Caco-2 (cell line): ENCODE results near the gene GPT2. TPM values are rescaled to one million over a fixed set of nuclear protein-coding genes. Genes with fewer than 3 reads are reported as not detected.

Experiments used
- BruUV-seq: library from RNA; stranded (reverse); fragments of 400-500 nt; replicated peaks from 2 replicates; lab custom pipeline; 2021; lab: Mats Ljungman, UMichigan
- CTCF ChIA-PET: fragments of 300-600 bp; sonication (Branson Sonifier 250); formaldehyde crosslinking; loops from one replicate; lab custom pipeline; 2022; ENCODE audit warnings: antibody characterized with exemption; lab: Charles Lee
- POLR2A ChIA-PET: fragments of 300-600 bp; sonication (Branson Sonifier 250); formaldehyde crosslinking; loops from one replicate; lab custom pipeline; 2022; ENCODE audit warnings: antibody characterized with exemption; lab: Charles Lee
- DNase-seq, 2 experiments: peaks; one replicate each; pipeline versions ENCODE4 v3.0.0 to v3.0.0-alpha.2; 2020 to 2022
- H3K27me3 ChIP-seq: replicated peaks from 2 replicates; pipeline ENCODE4 v1.6.0; 2011; ENCODE audit warnings: low read length; ENCODE audit not compliant: control insufficient read depth, insufficient read depth
- H3K36me3 ChIP-seq: 2 replicates; pipeline ENCODE4 v1.5.1; 2011; ENCODE audit warnings: low read length; ENCODE audit not compliant: control insufficient read depth, insufficient read depth
- H3K4me1 ChIP-seq: fragments of 250-450 bp; sonication (Bioruptor Pico); 2 replicates; pipeline ENCODE4 v1.5.1; 2020; ENCODE audit warnings: mild to moderate bottlenecking
- H3K4me3 ChIP-seq: 2 replicates; pipeline ENCODE4 v1.5.1; 2011; ENCODE audit warnings: low read depth, mild to moderate bottlenecking, control low read depth, low read length
- H3K9me3 ChIP-seq: fragments of 250-450 bp; sonication (Bioruptor Pico); 2 replicates; pipeline ENCODE4 v1.5.1; 2020; ENCODE audit warnings: mild to moderate bottlenecking, moderate library complexity
- H3K27ac Mint-ChIP-seq: one replicate; pipeline ENCODE4 v1.8.0; 2022; ENCODE audit warnings: mixed read lengths; ENCODE audit not compliant: unreplicated experiment
- H3K27me3 Mint-ChIP-seq: one replicate; pipeline ENCODE4 v1.8.0; 2022; ENCODE audit warnings: mixed read lengths; ENCODE audit not compliant: insufficient read depth, unreplicated experiment
- H3K36me3 Mint-ChIP-seq: one replicate; pipeline ENCODE4 v1.8.0; 2022; ENCODE audit warnings: mild to moderate bottlenecking, mixed read lengths; ENCODE audit not compliant: insufficient read depth, unreplicated experiment
- H3K4me1 Mint-ChIP-seq: one replicate; pipeline ENCODE4 v1.8.0; 2022; ENCODE audit warnings: low read depth, mixed read lengths; ENCODE audit not compliant: unreplicated experiment
- H3K4me3 Mint-ChIP-seq: one replicate; pipeline ENCODE4 v1.8.0; 2022; ENCODE audit warnings: mild to moderate bottlenecking, moderate library complexity, mixed read lengths; ENCODE audit not compliant: unreplicated experiment
- H3K9me3 Mint-ChIP-seq: one replicate; pipeline ENCODE4 v1.8.0; 2022; ENCODE audit warnings: mixed read lengths; ENCODE audit not compliant: unreplicated experiment
- intact Hi-C: fragments of 100-400 bp; cut with micrococcal nuclease; formaldehyde crosslinking; loops from one replicate; pipeline ENCODE4 v1.10.0; 2022; ENCODE audit not compliant: unreplicated experiment
- total RNA-seq: library from RNA; stranded (reverse); gene quantifications from 2 replicates; pipeline ENCODE4 v1.2.3, GENCODE V29; 2022
- TF ChIP-seq, protein P1 (sequence below), 2 experiments: fragments of 200-600 bp in 1 of 2; IDR thresholded peaks; 1 replicate in 1 of 2; 2 replicates in 1 of 2; pipeline versions ENCODE4 v1.5.1 to v1.8.0; 2011 to 2022; ENCODE audit warnings: antibody characterized with exemption in 1 of 2, control low read depth in 1 of 2, inconsistent platforms in 1 of 2, low read depth in 1 of 2, low read length in 1 of 2, mild to moderate bottlenecking in 1 of 2, moderate library complexity in 1 of 2; ENCODE audit not compliant: insufficient read depth in 1 of 2, severe bottlenecking in 1 of 2, unreplicated experiment in 1 of 2

The GPT2 gene
- total RNA-seq, 1 experiment from 2014 or later = 128 TPM

- BruUV-seq = no TSS peak
- intact Hi-C loops = no loop called here
Observed at GRCh38 chr16:46924402-46924801, 40.2 kb downstream of the GPT2 start.

GRCh38 chr16:46926470-46927225 is 42.5 kb downstream of the GPT2 start:
- H3K4me3 Mint-ChIP-seq = no peak overlapping the region
- H3K9me3 Mint-ChIP-seq = no peaks in the 10 kb centered on the region
- ChIA-PET CTCF (interaction anchor here (1.1 to 1.6 kb wide), 2 partner anchors 21 to 73 kb away, joined by 3 to 6 read pairs; no protein-coding TSS in a partner anchor), POLR2A (no interaction called here)
- no peaks in the 10 kb centered on the region for H3K9me3 ChIP-seq
- BruUV-seq = no TSS peak
- no peak for DNase-seq
- H3K36me3 Mint-ChIP-seq = peaks cover 94% of the 10 kb centered on the region
- TF ChIP-seq, protein P1, sequence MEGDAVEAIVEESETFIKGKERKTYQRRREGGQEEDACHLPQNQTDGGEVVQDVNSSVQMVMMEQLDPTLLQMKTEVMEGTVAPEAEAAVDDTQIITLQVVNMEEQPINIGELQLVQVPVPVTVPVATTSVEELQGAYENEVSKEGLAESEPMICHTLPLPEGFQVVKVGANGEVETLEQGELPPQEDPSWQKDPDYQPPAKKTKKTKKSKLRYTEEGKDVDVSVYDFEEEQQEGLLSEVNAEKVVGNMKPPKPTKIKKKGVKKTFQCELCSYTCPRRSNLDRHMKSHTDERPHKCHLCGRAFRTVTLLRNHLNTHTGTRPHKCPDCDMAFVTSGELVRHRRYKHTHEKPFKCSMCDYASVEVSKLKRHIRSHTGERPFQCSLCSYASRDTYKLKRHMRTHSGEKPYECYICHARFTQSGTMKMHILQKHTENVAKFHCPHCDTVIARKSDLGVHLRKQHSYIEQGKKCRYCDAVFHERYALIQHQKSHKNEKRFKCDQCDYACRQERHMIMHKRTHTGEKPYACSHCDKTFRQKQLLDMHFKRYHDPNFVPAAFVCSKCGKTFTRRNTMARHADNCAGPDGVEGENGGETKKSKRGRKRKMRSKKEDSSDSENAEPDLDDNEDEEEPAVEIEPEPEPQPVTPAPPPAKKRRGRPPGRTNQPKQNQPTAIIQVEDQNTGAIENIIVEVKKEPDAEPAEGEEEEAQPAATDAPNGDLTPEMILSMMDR (IDR thresholded peaks at IDR 0.05; ENCODE audit: insufficient read depth in 1 of 2, low read depth in 1 of 2, low read length in 1 of 2, severe bottlenecking in 1 of 2, unreplicated experiment in 1 of 2) = no peak
- H3K27ac Mint-ChIP-seq = no peak overlapping the region
- no peaks in the 10 kb centered on the region for H3K27me3 Mint-ChIP-seq
- H3K36me3 ChIP-seq = peaks cover 2% of the 10 kb centered on the region; the same call in 1 of the 2 replicates
- peaks cover 6% of the 10 kb centered on the region for H3K4me1 Mint-ChIP-seq
- no peaks in the 10 kb centered on the region for H3K27me3 ChIP-seq
- no peak overlapping the region for H3K4me3 ChIP-seq
- intact Hi-C loops = no loop called here
- H3K4me1 ChIP-seq = no peaks in the 10 kb centered on the region

More at GRCh38 chr16:46924402-46924801, 40.2 kb downstream of the GPT2 start:
- H3K9me3 ChIP-seq = no peaks in the 10 kb centered on the region
- no peak overlapping the region for H3K4me3 ChIP-seq
- Mint-ChIP-seq H3K27ac (no peak overlapping the region), H3K4me1 (peaks cover 15% of the 10 kb centered on the region), H3K4me3 (no peak overlapping the region), H3K27me3 (no peaks in the 10 kb centered on the region), H3K36me3 (peaks cover 94% of the 10 kb centered on the region), H3K9me3 (no peaks in the 10 kb centered on the region)
- TF ChIP-seq, protein P1 (IDR thresholded peaks at IDR 0.05; ENCODE audit: insufficient read depth in 1 of 2, low read depth in 1 of 2, low read length in 1 of 2, severe bottlenecking in 1 of 2, unreplicated experiment in 1 of 2) = no peak
- H3K36me3 ChIP-seq = peaks cover 2% of the 10 kb centered on the region
- POLR2A ChIA-PET = no interaction called here
- H3K4me1 ChIP-seq = peaks cover 2% of the 10 kb centered on the region
- no peak for DNase-seq
- CTCF ChIA-PET = no interaction called here
- H3K27me3 ChIP-seq = no peaks in the 10 kb centered on the region

- H3K9me3 ChIP-seq = no peaks in the 10 kb centered on the region
- Mint-ChIP-seq H3K4me3 (no peak overlapping the region), H3K36me3 (peaks cover 90% of the 10 kb centered on the region), H3K27me3 (no peaks in the 10 kb centered on the region), H3K4me1 (peaks cover 6% of the 10 kb centered on the region), H3K9me3 (no peaks in the 10 kb centered on the region), H3K27ac (no peak overlapping the region)
- H3K4me1 ChIP-seq = no peaks in the 10 kb centered on the region
- H3K27me3 ChIP-seq = no peaks in the 10 kb centered on the region
- intact Hi-C loops = no loop called here
- TF ChIP-seq, protein P1 (IDR thresholded peaks at IDR 0.05; ENCODE audit: insufficient read depth in 1 of 2, low read depth in 1 of 2, low read length in 1 of 2, severe bottlenecking in 1 of 2, unreplicated experiment in 1 of 2) = no peak
- peaks cover 2% of the 10 kb centered on the region; the same call in 1 of the 2 replicates for H3K36me3 ChIP-seq
- H3K4me3 ChIP-seq = no peak overlapping the region
- POLR2A ChIA-PET = no interaction called here
- BruUV-seq = no TSS peak
- no peak for DNase-seq
- CTCF ChIA-PET = interaction anchor here (1.6 kb wide), 1 partner anchor 74 kb away, joined by 6 read pairs; no protein-coding TSS in a partner anchor
Observed at GRCh38 chr16:46927273-46927672, 43.1 kb downstream of the GPT2 start.
